ACC112 (cell line): Measurements from ENCODE around the gene GRHL1.

ENCODE experiments used
- H2AFZ ChIP-seq: fragments of 200-600 bp; sonication (generic); one replicate; pipeline ENCODE4 v1.6.0; 2017; ENCODE audit warnings: antibody characterized with exemption, low read length; ENCODE audit not compliant: unreplicated experiment
- H3K27ac ChIP-seq: fragments of 200-600 bp; sonication (generic); 2 replicates; pipeline ENCODE4 v1.5.1; 2014; ENCODE audit warnings: low read depth, mild to moderate bottlenecking, antibody characterized with exemption, low read length, moderate library complexity
- H3K27me3 ChIP-seq: fragments of 200-600 bp; sonication (generic); 2 replicates; pipeline ENCODE4 v1.6.1; 2014; ENCODE audit warnings: mild to moderate bottlenecking, antibody characterized with exemption, low read length, moderate library complexity, mixed read lengths; ENCODE audit not compliant: insufficient read depth
- H3K36me3 ChIP-seq: fragments of 200-600 bp; sonication (generic); 2 replicates; pipeline ENCODE4 v1.6.1; 2016; ENCODE audit warnings: mild to moderate bottlenecking, antibody characterized with exemption, low read length, moderate library complexity, mixed read lengths; ENCODE audit not compliant: insufficient read depth
- H3K4me1 ChIP-seq: fragments of 200-600 bp; sonication (generic); one replicate; pipeline ENCODE4 v1.6.1; 2016; ENCODE audit warnings: low read length, mixed read lengths; ENCODE audit not compliant: insufficient read depth, unreplicated experiment, control insufficient read depth
- H3K4me3 ChIP-seq: fragments of 200-600 bp; sonication (generic); 2 replicates; pipeline ENCODE4 v1.5.1; 2014; ENCODE audit warnings: mild to moderate bottlenecking, low read depth, low read length
- H3K79me2 ChIP-seq: fragments of 200-600 bp; sonication (generic); one replicate; pipeline ENCODE4 v1.6.0; 2016; ENCODE audit warnings: low read length; ENCODE audit not compliant: control insufficient read depth, unreplicated experiment, insufficient read depth

GRHL1 gene

DNA sequence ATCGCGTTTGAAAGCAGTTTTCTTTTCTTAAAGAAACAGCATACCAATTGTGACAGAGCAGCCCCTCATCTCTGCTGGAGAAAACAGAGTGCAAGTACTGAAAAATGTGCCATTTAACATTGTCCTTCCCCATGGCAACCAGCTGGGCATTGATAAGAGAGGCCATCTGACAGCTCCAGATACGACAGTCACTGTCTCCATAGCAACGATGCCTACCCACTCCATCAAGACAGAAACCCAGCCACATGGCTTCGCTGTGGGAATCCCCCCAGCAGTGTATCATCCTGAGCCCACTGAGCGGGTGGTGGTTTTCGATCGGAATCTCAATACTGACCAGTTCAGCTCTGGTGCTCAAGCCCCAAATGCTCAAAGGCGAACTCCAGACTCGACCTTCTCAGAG is 9.5 kb downstream of the GRHL1 start:
- no peaks in the 10 kb centered on the region for H3K79me2 ChIP-seq
- H3K27ac ChIP-seq, result no peak overlapping the region
- no peaks in the 10 kb centered on the region for H3K27me3 ChIP-seq
- no peaks in the 10 kb centered on the region for H3K4me1 ChIP-seq
- H2AFZ ChIP-seq, result no peak overlapping the region
- H3K4me3 ChIP-seq, result no peak overlapping the region
- no peaks in the 10 kb centered on the region for H3K36me3 ChIP-seq

DNA sequence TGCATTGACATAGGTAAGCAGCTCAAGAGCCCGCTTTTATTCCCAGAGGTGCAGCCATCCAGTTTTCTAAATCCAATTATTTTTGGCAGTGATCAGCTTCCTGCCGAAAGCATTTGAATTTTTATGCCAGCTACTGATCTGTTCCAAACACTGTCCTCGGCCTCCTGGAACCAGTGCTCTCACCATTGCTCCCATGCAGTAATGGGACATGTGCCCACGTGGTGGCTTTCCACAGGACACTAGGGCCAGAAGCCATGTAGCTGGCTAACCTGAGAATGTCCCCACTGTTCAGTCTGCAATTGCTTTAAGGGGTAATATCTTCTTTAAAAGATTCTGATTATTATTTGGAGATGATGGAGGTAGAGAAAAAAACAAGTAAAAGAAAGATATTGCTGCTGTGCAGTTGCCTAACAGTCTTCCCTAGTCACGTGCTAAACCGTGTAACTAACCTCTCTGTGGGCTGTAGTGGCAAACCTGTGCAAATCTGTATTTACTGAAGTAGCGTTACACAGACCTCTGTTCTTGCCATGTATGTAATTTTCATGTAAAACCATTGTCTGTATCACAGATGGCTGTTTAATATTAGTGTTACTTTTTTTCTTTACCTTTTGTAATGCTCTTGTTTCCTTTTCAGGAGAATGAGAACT is 13.0 kb downstream of the GRHL1 start:
- Histone ChIP-seq H3K79me2 (no peaks in the 10 kb centered on the region), H3K4me1 (no peaks in the 10 kb centered on the region), H3K27me3 (no peaks in the 10 kb centered on the region), H3K4me3 (no peak overlapping the region), H3K36me3 (no peaks in the 10 kb centered on the region), H3K27ac (no peak overlapping the region), H2AFZ (no peak overlapping the region)

DNA sequence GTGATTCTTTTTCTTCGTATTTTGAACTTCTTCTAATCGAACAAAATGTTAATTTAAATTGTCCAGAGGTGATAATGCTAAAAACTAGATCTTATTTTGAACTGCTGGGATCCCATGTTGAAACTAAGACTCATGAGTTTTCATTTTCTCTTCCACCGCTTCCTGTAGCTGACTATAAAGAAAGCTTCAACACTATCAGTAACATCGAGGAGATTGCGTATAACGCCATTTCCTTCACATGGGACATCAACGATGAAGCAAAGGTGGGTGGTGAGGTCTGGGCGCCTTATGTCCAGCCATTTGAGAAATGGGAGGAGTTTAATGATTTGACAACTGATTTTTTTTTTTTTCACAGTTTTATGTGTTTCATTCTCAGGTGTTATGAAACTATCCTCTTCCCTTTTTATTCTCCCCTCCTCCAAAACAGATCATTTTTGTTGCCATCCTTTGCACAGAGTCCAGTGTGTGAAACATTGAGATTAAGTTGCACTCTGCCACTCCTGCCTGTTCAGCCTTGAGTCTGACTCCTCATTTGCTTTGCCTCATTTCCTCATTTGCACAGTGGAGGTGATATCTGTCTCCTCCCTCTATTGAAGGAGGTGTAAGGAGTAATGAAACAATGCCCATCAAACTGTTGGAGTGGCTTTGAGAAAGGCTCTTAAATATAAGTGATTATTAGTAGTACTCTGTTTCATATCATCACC is 13.8 kb downstream of the GRHL1 start:
- no peaks in the 10 kb centered on the region for H3K27me3 ChIP-seq
- no peak overlapping the region for H3K27ac ChIP-seq
- no peak overlapping the region for H2AFZ ChIP-seq
- H3K4me3 ChIP-seq, result no peak overlapping the region
- no peaks in the 10 kb centered on the region for H3K79me2 ChIP-seq
- no peaks in the 10 kb centered on the region for H3K36me3 ChIP-seq
- H3K4me1 ChIP-seq, result no peaks in the 10 kb centered on the region

DNA sequence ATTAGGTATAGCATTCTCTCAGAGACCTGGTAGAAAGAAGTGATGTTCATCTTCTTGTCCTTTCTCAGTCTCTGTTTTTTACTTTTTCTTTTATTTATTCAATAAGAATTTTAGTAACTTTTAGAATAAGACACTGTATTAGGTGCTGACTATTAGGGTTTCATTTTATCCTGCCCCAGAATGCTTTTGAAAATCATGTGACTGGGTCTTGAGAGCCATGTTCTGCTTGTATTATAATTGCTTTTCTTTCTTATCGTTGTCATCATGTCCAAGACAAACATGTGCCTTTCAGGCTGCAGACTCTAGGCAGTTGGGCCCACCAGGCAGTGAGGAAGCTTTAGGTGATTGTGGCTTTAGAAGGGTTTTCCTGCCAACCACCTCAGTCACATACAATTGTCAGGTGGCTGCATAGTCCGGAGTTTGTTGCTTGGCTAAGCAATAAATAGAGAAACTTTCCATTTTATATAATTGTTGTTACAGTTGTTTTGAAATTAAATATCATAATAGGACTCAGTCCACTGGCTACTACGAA is 15.1 kb downstream of the GRHL1 start:
- H3K36me3 ChIP-seq, result no peaks in the 10 kb centered on the region
- H2AFZ ChIP-seq, result no peak overlapping the region
- H3K27me3 ChIP-seq, result no peaks in the 10 kb centered on the region

DNA sequence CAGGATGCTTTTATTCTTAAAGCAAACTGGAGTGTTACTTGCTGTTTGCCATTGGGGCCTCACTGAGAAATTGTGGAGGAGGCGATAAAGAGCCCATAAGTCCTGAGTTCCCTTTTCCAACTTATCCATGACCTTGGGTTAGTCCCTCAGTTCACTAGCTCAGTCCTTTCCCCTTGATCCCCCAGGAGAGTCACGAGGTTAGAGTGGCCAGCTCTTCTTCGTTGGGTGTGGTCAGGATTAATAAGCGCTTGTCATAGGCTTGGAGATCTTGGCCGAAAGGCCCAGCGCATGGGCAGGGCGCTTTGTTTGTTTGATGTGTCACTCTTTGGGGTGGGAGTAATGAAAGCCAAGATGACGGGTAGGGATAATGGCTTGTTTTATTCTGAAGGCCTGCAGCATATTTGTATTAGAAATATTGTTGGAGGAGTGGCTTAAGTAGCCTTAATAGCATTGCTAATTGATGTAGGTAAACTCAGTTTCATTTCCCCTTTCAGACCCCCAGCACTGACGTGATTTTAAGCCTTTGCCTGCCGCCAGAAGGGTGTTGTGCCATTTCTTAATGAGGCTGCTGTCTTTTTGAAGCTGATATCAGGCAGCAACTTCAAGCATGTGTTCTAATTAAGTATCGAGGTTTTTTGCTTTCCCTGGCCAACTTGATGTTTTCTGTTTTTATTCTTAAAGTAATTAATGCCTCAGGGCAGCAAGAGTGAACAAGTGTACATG is 15.7 kb downstream of the GRHL1 start:
- H2AFZ ChIP-seq, result no peak overlapping the region
- no peak overlapping the region for H3K4me3 ChIP-seq
- no peaks in the 10 kb centered on the region for H3K27me3 ChIP-seq
- H3K36me3 ChIP-seq, result no peaks in the 10 kb centered on the region
- no peaks in the 10 kb centered on the region for H3K79me2 ChIP-seq
- no peak overlapping the region for H3K27ac ChIP-seq
- peaks cover 13% of the 10 kb centered on the region for H3K4me1 ChIP-seq

More for the DNA sequence above, 15.1 kb downstream of the GRHL1 start:
- Histone ChIP-seq H3K4me1 (peaks cover 6% of the 10 kb centered on the region), H3K79me2 (no peaks in the 10 kb centered on the region), H3K27ac (no peak overlapping the region), H3K4me3 (no peak overlapping the region)

DNA sequence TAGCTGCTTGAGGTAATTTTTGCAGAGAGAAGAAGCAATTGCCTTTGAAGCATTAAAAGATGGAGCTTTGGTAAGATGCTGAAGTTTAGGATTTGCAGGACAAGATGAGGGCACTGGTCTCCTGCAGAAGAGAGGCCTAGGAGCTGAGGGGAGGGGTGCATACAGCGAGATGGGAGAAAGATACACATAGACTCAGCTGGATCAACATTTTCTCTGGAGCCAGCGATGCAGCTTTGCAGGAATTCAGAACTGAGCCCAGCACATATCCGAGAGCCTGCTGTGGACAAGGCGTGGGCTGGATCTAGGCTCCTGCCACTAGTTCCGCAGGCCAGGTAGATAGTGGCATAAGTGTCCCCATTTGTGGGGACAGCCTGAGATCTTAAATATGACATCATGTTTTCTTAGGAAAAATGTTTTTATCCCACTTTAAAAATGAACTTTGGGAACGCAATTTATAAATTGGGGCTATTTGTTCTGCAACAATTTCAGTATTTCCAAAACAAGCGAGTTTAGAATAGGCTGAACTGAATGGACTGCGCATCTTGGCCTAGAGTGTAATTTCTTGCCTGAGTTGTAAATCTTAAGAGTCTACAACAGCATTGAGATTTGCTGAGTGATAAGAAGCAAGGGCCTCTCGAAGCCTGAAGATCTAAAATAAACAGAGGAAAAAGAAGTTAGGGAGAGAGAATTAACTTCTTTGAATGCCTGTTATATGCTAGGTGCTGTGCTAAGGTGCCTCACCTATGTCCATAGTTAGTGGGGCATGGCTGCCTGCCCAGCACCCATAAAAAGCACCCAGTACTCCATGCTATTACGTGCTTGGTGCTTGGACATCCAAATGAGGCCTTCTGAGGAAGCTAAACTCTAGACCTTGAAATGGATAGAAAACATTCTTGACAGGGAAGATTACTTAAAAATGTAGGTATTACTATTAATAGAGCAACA is 17.3 kb downstream of the GRHL1 start:
- no peaks in the 10 kb centered on the region for H3K36me3 ChIP-seq
- no peak overlapping the region for H3K27ac ChIP-seq
- no peak overlapping the region for H2AFZ ChIP-seq
- no peak overlapping the region for H3K4me3 ChIP-seq
- H3K27me3 ChIP-seq, result no peaks in the 10 kb centered on the region
- H3K4me1 ChIP-seq, result peaks cover 29% of the 10 kb centered on the region
- no peaks in the 10 kb centered on the region for H3K79me2 ChIP-seq

DNA sequence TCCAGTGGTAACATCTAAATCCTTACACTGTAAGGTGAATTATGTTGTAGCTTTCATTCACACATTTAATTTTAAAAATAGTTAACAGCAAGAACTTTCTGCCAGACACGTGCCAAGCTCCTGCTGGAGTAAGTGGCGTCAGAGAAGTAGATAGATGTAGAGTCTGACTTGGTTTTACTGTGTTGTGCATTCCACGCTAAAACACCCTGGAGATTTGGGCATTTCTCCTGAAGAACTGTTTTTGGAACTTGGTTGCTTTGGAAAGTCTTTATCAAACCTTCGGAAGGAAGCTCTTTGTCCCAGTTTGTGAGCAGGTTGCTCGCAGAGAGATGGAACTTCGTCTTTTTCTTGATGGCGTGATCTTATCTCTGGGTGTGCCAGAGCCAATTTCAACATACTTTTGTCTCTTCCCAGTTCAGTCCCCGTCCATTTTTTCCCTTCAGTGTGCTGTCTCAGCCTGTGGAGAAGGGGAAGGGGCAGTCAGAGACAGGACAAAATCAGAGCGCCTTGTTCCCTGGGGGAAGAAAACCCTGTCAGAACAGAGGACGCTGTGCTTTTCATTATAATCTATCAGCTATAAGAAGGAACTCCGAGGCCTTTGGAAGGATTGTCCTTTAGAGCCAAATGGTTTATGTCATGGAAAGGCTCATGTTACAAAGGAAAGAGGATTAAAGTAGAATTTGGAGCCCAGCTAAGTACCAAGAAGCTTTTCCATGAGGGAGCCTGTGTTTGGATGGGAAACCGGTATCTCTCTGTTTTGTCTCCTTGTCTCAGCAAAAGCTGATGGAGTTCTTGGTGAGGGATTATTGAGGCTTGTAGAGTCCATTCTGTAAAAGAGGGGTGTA is 18.9 kb downstream of the GRHL1 start:
- no peaks in the 10 kb centered on the region for H3K79me2 ChIP-seq
- no peak overlapping the region for H3K27ac ChIP-seq
- H3K27me3 ChIP-seq, result no peaks in the 10 kb centered on the region
- H2AFZ ChIP-seq, result no peak overlapping the region
- no peak overlapping the region for H3K4me3 ChIP-seq
- no peaks in the 10 kb centered on the region for H3K36me3 ChIP-seq
- peaks cover 41% of the 10 kb centered on the region for H3K4me1 ChIP-seq

DNA sequence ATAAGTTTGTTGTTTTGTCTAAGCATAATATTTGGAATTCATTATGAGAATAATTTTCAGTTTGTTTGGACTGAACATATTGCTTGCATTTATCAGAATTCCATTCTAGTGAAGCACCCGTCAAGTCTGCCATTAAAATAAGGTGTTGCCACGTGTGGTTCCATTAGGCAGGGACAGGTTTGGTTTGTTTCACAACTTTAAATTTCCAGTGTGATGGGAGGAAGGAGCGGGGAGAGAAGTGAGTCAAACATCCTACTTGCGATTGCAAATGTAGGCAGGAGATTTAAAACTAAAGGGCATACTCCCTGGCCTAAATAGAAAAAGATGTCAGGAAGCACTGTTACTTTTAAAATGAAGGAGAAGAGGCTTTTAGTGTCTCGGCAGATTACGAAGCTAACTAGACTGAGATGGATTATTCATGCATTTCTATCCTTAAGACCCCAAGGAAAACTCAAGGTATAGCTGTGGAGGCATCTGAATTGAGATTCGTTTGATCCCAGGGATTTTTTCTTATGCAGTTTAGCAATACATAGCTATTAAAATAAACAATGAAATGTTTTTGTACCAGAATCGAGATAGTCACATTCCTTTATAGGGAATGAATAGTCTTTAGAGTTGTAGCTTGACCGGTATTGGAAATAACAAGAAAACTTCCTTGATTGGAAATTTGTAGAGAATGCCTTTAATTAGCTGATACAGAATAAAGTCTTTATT is 19.8 kb downstream of the GRHL1 start:
- no peaks in the 10 kb centered on the region for H3K27me3 ChIP-seq
- H3K4me1 ChIP-seq, result peaks cover 46% of the 10 kb centered on the region
- H3K4me3 ChIP-seq, result no peak overlapping the region
- no peaks in the 10 kb centered on the region for H3K79me2 ChIP-seq
- no peaks in the 10 kb centered on the region for H3K36me3 ChIP-seq
- H2AFZ ChIP-seq, result no peak overlapping the region
- H3K27ac ChIP-seq, result no peak overlapping the region

DNA sequence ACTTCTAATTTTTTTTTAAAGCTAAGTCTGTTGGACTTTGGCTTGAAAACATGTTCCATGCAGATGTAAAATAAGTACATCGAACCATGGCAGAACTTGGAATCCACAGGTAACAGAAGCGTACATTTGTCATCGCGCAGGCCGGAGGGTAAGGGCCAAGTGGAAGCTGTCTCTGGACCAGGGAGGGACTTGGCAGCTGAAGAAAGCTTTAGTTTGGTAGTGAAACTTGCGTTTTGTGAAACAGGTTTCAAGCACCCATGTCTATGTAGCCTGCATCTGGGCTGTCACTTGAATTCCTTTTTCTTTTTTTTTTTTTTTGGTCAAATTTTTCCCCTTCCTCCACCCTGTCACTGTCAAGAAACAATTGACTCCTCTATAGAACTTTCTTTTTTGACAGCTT is 20.4 kb downstream of the GRHL1 start:
- no peaks in the 10 kb centered on the region for H3K79me2 ChIP-seq
- H3K27me3 ChIP-seq, result no peaks in the 10 kb centered on the region
- H3K27ac ChIP-seq, result no peak overlapping the region
- no peak overlapping the region for H2AFZ ChIP-seq
- no peaks in the 10 kb centered on the region for H3K36me3 ChIP-seq
- peaks cover 52% of the 10 kb centered on the region for H3K4me1 ChIP-seq
- no peak overlapping the region for H3K4me3 ChIP-seq
